Heart right ventricle (tissue), 16 donors: ENCODE measurements around the gene SOBP. TPM values are rescaled to one million over a fixed set of nuclear protein-coding genes. Genes with fewer than 3 reads are reported as not detected.

Experiments
- ATAC-seq, 8 donors: fragments of 200-7000 bp; cut with Tn5 transposase; one replicate each; pipeline ENCODE4 v1.9.1; 2020; ENCODE audit warnings: mild to moderate bottlenecking in 8 of 8, moderate library complexity in 8 of 8, moderate number of reproducible peaks in 1 of 8
- DNase-seq, 2 donors: peaks; one replicate each; pipeline ENCODE4 v3.0.0-alpha.2; 2020
- H3K27ac ChIP-seq, 10 donors: fragments of 200-600 bp; sonication (generic) in 2 of 10; one replicate each; pipeline versions ENCODE4 v1.5.0 to v1.8.0; 2020 to 2022; ENCODE audit warnings: mild to moderate bottlenecking in 3 of 10
- H3K27me3 ChIP-seq, 7 donors: fragments of 200-600 bp; one replicate each; pipeline ENCODE4 v1.8.0; 2021 to 2022; ENCODE audit warnings: mild to moderate bottlenecking in 2 of 7
- H3K36me3 ChIP-seq, 9 donors: fragments of 200-600 bp; sonication (generic) in 1 of 9; one replicate each; pipeline versions ENCODE4 v1.5.0 to v1.8.0; 2020 to 2022; ENCODE audit warnings: mild to moderate bottlenecking in 2 of 9
- H3K4me1 ChIP-seq, 9 donors: fragments of 200-600 bp; sonication (generic) in 1 of 9; one replicate each; pipeline versions ENCODE4 v1.5.0 to v1.8.0; 2020 to 2022; ENCODE audit warnings: mild to moderate bottlenecking in 4 of 9
- H3K4me3 ChIP-seq, 10 donors: fragments of 200-600 bp; sonication (generic) in 2 of 10; one replicate each; pipeline versions ENCODE4 v1.5.0 to v1.8.0; 2020 to 2022; ENCODE audit warnings: mild to moderate bottlenecking in 7 of 10, moderate library complexity in 2 of 10
- H3K9me3 ChIP-seq, 11 donors: fragments of 200-600 bp in 10 of 11; sonication (generic) in 2 of 11; one replicate each; pipeline versions ENCODE4 v1.5.0 to v1.8.0; 2013 to 2022; ENCODE audit warnings: mild to moderate bottlenecking in 2 of 11, control low read depth in 1 of 11, moderate library complexity in 1 of 11
- WGBS, 2 donors: extraction: QIAGEN DNeasy Blood & Tissue Kit; methylation state at CpG; one replicate each; pipeline ENCODE4 v1.1.7; 2013; ENCODE audit warnings: inconsistent platforms in 1 of 2; 5-methylcytosine and 5-hydroxymethylcytosine counted together
- intact Hi-C, 10 donors: fragments of 100-400 bp; cut with DNase I; formaldehyde crosslinking; loops; one replicate each; pipeline versions ENCODE4 v1.11.1 to v1.14.2; 2022
- polyA plus RNA-seq, 2 donors: library from polyadenylated mRNA; stranded (reverse); fragments of 200-250 nt; gene quantifications; one replicate each; pipeline ENCODE4 v1.2.3, GENCODE V29; 2013
- total RNA-seq, 10 donors: library from RNA; stranded (reverse); fragmentation: NEBNext Ultra II Directional in 3 of 10; extraction: Animal tissue kit (Norgen Biotek cat#: 25700) in 3 of 10; gene quantifications; one replicate each; pipeline versions ENCODE4 v1.2.1 to v1.2.4, GENCODE V29; 2021 to 2023
- TF ChIP-seq, protein P1 (sequence below), 9 donors: fragments of 200-600 bp; sonication (generic) in 2 of 9; IDR thresholded peaks; one replicate each; pipeline versions ENCODE4 v1.5.0 to v1.8.0; 2021 to 2022; ENCODE audit warnings: antibody characterized with exemption in 9 of 9, mild to moderate bottlenecking in 5 of 9, moderate library complexity in 1 of 9
- donor health status: Arrhythmogenic right ventricular cardiomyopathy.
- donor health status: ischemic (EF 13 %, LVEDD 7.1; RV severe dilation, severe dysfunction).
- donor health status: healthy with polysubstance abuse.
- donor health status: DM: no; HTN: yes; CAD: no.
- donor health status: DM: no; HTN: no; CAD: no.
- donor health status: ischemic (EF 25% LVEDD 6.9; RV normal size, moderate dysfunction).
- donor health status: ischemic (EF 25% LVEDD 5.7; RV mildly dilated, moderate dysfunction).
- donor health status: healthy.
- donor health status: DM: yes; HTN: yes; CAD: no.
- donor health status: Ischemic cardiomyopathy.
- donor health status: ischemic (EF 35%, LVEDD 5.7; RV mildly dilated, moderate dysfunction).
- donor health status: nonischemic (EF 11% LVEDD 7.7; RV severe dilation, severe dysfunction).
- donor health status: DM: yes; HTN: yes; CAD: no.
- donor health status: PGD.
- donor health status: ischemic (EF 29% LVEDD 5.4; RV normal size, mild dysfunction).
- donor health status: nonischemic (EF 23%, LVEDD 6.1; RV moderate dilation, normal function).

SOBP gene
- total and polyA plus RNA-seq, 12 donors = 5.2 to 25.3 (median 18.2) TPM

DNA sequence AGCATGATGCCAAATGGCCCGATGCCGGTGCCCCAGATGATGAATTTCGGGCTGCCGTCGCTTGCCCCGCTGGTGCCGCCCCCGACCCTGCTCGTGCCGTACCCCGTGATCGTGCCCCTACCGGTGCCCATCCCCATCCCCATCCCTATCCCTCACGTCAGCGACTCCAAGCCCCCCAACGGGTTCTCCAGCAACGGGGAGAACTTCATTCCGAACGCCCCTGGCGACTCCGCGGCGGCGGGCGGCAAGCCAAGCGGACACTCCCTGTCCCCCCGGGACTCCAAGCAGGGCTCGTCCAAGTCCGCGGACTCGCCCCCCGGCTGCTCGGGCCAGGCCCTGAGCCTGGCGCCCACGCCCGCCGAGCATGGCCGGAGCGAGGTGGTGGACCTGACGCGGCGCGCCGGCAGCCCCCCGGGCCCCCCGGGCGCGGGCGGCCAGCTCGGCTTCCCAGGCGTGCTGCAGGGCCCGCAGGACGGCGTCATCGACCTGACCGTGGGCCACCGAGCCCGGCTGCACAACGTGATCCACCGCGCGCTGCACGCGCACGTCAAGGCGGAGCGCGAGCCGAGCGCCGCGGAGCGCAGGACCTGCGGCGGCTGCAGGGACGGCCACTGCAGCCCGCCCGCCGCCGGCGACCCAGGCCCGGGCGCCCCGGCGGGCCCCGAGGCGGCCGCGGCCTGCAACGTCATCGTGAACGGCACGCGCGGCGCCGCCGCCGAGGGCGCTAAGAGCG is 144.6 kb downstream of the SOBP start:
- H3K27me3 ChIP-seq = peaks cover 0 to 57% (median 0%) of the 10 kb centered on the region in 7 donors
- intact Hi-C loops = no loop called here
- H3K4me3 ChIP-seq = peak overlapping the region in 5 of 10 donors; percentile 5 to 30 (median 16)
- TF ChIP-seq, protein P1, sequence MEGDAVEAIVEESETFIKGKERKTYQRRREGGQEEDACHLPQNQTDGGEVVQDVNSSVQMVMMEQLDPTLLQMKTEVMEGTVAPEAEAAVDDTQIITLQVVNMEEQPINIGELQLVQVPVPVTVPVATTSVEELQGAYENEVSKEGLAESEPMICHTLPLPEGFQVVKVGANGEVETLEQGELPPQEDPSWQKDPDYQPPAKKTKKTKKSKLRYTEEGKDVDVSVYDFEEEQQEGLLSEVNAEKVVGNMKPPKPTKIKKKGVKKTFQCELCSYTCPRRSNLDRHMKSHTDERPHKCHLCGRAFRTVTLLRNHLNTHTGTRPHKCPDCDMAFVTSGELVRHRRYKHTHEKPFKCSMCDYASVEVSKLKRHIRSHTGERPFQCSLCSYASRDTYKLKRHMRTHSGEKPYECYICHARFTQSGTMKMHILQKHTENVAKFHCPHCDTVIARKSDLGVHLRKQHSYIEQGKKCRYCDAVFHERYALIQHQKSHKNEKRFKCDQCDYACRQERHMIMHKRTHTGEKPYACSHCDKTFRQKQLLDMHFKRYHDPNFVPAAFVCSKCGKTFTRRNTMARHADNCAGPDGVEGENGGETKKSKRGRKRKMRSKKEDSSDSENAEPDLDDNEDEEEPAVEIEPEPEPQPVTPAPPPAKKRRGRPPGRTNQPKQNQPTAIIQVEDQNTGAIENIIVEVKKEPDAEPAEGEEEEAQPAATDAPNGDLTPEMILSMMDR (IDR thresholded peaks at IDR 0.05) = no peak
- peak; percentile 34 to 80 (median 56) for ATAC-seq
- H3K9me3 ChIP-seq = no peaks in the 10 kb centered on the region
- peaks cover 0 to 13% (median 2%) of the 10 kb centered on the region in 9 donors for H3K4me1 ChIP-seq
- peaks cover 0 to 22% (median 0%) of the 10 kb centered on the region in 9 donors for H3K36me3 ChIP-seq
- peak in 1 of 2 donors; percentile 68 for DNase-seq
- 28% methylated on average over 64 to 101 of the region's 101 CpGs for WGBS, 2 donors
- peak overlapping the region in 3 of 10 donors; percentile 10 to 35 (median 10) for H3K27ac ChIP-seq

DNA sequence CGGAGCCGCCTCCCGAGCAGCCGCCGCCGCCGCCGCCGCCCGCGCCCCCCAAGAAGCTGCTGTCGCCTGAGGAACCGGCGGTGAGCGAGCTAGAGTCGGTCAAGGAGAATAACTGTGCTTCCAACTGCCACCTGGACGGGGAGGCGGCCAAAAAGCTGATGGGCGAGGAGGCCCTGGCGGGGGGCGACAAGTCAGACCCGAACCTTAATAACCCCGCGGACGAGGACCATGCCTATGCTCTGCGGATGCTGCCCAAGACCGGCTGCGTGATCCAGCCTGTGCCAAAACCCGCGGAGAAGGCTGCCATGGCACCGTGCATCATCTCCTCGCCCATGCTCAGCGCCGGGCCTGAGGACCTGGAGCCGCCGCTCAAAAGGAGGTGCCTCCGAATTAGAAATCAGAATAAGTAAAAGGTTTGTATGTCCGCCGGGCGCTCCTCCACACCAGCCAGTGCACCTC is 145.2 kb downstream of the SOBP start:
- no peak overlapping the region for H3K4me3 ChIP-seq
- ATAC-seq (peak in 1 of 8 donors; percentile 30), DNase-seq (no peak)
- no peaks in the 10 kb centered on the region for H3K9me3 ChIP-seq
- peaks cover 0 to 57% (median 0%) of the 10 kb centered on the region in 7 donors for H3K27me3 ChIP-seq
- WGBS, 2 donors = 59 to 65% methylated on average over 40 of the region's 40 CpGs
- intact Hi-C loops = no loop called here
- H3K27ac ChIP-seq = no peak overlapping the region
- H3K36me3 ChIP-seq = peaks cover 0 to 22% (median 0%) of the 10 kb centered on the region in 9 donors
- H3K4me1 ChIP-seq = peaks cover 0 to 7% (median 0%) of the 10 kb centered on the region in 9 donors
- TF ChIP-seq, protein P1 (IDR thresholded peaks at IDR 0.05) = no peak

DNA sequence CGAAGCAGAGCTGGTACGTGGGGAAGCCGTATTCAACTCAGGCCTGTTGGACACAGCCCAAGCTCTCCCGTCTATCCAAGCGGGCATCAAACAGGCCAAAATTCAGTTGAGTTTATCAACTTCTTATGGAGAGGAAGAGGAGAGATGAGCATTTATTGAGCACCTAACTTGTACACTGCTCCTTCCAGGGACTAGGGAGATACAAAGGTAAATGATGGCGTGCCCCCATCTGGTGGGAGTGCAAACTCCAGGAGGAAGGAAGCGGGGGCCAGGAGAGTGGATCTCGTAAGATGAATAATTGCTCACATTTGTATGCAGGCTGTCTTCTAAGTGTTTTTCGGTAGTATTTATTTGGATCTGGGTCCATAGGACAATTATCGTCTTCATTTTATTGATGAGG is 146.6 kb downstream of the SOBP start:
- H3K4me1 ChIP-seq = peaks cover 4 to 15% (median 8%) of the 10 kb centered on the region in 9 donors
- TF ChIP-seq, protein P1 (IDR thresholded peaks at IDR 0.05) = no peak
- DNase-seq = no peak
- no peak for ATAC-seq
- intact Hi-C loops = no loop called here
- H3K27me3 ChIP-seq = peaks cover 0 to 52% (median 0%) of the 10 kb centered on the region in 7 donors
- no peaks in the 10 kb centered on the region for H3K9me3 ChIP-seq
- 95 to 97% methylated on average over 10 of the region's 10 CpGs for WGBS, 2 donors
- peaks cover 0 to 22% (median 0%) of the 10 kb centered on the region in 9 donors for H3K36me3 ChIP-seq
- no peak overlapping the region for H3K27ac ChIP-seq
- no peak overlapping the region for H3K4me3 ChIP-seq

DNA sequence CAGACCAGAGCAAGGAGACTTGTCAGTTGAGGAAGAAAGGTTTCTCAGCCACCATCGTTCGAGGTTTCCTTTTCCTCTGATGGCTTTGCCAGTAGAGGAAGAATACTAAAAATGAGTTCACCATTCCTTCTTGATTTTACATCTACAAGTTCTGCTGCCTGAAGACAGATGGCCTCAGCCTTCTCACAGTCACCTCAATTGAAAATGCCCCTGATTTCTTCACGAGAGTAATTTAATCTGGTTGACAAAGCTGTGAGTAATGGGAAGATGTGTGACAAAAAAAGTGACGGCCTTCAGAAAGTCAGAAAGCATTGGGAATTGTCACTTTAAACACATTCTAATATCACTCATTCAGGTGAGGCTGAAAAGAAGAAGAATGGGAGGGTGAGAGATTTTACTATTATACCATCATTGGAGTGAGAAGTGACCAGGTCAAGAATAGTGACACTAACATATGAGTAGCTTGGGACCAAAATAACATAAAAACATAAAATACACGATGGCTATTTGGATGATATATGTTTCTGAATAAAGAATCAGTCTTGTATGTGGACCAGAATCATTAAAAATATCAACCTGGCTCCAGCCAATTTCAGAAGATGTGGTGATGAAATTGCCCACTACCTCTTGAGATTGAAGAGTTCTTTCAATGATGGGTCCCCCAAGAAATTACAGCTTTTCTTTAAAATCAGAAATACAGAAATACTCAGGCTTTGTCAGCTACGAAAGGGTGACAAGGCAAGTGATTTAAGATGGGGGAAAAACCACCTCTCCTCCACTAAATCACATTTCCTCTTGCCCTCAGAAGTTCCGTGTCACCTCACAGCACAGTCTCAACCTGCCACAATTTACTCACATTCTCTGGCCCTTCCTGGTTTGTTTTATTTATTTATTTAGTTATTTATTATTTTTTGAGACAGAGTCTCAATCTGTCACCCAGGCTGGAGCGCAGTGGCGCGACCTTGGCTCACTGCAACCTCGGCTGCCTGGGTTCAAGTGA is 147.7 kb downstream of the SOBP start:
- Histone ChIP-seq H3K9me3 (no peaks in the 10 kb centered on the region), H3K36me3 (peaks cover 0 to 22% (median 0%) of the 10 kb centered on the region in 9 donors), H3K27ac (no peak overlapping the region), H3K27me3 (peaks cover 0 to 41% (median 0%) of the 10 kb centered on the region in 7 donors), H3K4me3 (no peak overlapping the region), H3K4me1 (peaks cover 4 to 27% (median 19%) of the 10 kb centered on the region in 9 donors)
- no peak for DNase-seq
- no peak for ATAC-seq
- intact Hi-C loops = no loop called here
- TF ChIP-seq, protein P1 (IDR thresholded peaks at IDR 0.05) = no peak
- WGBS, 2 donors = 85 to 89% methylated on average over 11 of the region's 11 CpGs
